ENCODE measurements around the gene TBC1D22A.

The TBC1D22A gene

DNA sequence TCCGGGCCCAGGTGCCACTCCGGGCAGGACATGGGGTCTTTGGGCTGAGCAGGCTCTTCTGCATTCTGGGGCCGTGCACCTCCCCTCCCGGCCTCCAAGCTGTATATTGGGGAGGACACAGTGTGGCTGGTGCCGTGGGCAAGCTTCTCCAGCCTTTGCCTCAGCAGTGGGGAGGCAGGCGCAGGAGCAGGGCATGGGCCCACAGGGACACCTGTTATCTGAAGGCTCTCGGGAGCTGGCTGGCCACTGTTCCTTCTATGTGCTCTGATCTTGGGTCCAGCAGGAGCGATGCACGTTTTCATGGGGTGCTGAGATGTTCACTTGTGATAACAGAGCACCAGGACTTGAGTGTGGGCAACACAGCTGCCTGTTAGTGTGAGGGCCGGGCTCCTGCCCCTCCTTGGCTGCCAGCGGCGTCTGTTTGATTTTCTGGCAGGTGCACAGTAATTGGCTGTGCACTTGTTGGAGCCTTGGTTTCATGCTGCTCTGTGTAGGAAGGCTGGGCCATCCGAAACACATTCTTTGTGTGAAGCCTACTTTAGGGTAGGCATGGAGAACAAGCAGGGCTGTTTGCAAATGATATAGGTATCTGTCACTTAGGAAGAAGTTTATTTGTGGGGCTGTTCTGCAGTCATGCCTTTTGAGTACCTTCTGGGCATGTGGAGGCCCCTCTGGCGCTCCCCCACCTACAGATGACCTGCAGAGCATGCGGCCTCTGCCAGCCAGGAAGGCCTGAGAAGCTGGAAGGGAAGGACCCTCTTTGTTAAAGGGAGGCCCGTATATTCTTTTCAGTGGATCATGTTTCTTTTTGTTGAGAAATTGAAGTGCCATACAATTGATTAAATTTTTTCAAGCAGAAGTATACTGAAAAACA is 201.5 kb downstream of the TBC1D22A start:
- no peak for DNase-seq

- DNase-seq, result no peak
These were observed 202.5 kb downstream of the TBC1D22A start for GRCh38 chr22:46964773-46965550.

- no peak for DNase-seq
These were observed 203.4 kb downstream of the TBC1D22A start for GRCh38 chr22:46965555-46966494.

GRCh38 chr22:46966495-46966845 is 204.0 kb downstream of the TBC1D22A start:
- DNase-seq, result no peak

- no peak for DNase-seq
These were observed 204.4 kb downstream of the TBC1D22A start for GRCh38 chr22:46966846-46967245.

DNA sequence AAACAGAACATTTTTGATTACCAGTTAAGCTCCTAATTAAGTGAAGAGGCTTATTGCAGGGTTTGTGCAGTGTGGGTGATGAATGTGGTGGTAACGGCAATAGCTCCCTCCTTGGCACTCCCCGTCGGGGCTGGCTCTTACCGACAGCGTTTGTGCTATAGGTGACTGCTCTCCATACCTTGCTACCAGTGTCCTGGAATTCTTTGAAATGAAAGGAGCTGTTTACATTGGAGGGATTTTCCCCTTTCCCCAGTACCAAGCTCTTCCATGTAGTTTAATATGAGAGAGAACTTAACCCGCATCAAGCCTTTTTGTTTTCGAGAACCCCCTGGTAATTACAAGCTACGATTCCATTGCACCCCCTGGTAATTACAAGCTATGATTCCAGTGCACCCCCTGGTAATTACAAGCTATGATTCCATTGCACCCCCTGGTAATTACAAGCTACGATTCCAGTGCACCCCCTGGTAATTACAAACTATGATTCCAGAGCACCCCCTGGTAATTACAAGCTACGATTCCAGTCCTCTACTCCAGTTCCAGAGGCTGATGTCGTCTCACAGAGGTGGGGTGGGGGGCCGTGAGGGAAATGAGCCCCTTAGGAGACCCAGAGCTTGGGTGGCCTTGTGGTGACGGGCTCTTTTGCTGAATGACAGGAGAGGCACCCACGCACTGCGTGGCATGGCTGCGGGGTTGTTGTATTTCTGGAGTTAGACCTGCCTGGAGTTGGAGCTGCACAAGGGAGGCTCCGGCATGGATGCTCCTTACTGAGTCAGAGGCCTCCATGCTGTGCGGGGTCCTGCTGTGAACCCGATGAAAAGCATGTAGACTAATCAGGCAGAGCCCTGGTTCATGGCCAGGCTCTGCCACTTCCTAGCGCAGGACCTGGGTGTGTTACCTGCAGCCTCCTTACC is 205.3 kb downstream of the TBC1D22A start:
- DNase-seq, result no peak

DNA sequence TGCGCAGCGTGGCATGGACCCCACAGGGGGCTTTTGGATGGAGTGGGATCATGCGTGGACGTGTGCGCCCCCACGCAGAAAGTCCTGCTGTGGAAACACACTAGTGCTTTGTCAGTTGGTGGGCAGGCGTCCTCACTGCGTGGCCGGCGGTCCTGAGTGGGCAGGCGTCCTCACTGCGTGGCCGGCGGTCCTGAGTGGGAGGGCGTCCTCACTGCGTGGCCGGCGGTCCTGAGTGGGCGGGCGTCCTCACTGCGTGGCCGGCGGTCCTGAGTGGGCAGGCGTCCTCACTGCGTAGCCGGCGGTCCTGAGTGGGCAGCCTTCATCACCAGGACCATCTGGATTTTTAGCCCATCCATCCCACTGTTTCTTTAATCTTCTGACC is 205.9 kb downstream of the TBC1D22A start:
- no peak for DNase-seq

GRCh38 chr22:46968848-46969247 is 206.4 kb downstream of the TBC1D22A start:
- DNase-seq, result no peak

- DNase-seq, result no peak
These were observed 207.0 kb downstream of the TBC1D22A start for GRCh38 chr22:46969491-46969890.

DNA sequence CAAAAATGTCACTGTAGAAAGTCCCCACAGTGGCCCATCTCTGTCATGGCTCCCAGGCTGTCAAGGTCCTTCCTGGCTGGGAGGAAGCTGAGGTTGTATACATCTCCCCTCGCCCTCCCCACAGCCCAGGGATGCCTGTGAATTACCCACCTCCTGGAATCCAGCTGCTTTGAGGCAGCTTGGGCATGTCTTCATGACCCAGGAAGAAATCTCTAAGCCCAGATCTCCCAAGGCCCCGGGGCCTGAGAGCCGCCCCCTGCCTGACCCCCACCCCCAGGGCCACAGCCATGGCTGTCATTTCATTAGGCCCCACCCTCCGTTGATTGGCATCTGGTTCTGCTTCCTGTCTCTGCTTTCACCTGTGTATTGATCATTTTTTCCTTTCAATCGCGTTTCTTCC is 207.5 kb downstream of the TBC1D22A start:
- DNase-seq, result no peak

GRCh38 chr22:46970411-46971098 is 208.1 kb downstream of the TBC1D22A start:
- no peak for DNase-seq

DNA sequence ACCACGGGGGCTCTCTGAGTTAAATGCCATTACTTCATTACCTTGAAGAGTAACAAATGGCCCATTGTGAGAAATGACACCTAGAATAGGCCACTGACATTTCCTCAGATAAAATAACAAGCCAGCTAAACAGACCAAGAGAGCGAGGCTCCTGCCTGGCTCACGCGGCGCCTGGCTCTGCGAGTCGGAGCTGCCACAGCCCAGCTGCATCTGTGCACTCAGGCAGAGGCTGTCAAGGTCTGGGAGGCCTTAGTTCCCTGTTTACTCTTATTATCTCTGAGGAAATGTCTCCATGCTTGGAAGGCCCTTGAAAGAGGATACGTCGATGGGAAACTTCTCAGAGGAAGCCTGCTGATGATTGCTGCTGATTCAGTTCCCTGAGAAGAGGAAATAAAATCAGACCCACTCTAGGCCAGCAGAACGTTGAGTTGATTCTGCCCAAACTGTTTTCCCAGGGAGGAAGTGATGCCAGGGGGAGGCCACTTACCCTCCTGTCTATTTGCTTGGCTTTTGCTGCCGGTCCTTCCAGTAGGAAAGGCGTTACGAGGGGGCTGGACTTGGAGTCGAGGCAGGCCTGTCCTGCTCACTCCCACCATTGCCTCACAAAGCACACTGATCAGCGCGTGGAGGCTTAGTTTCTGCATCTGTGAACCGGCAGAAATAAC is 208.8 kb downstream of the TBC1D22A start:
- no peak for DNase-seq

DNA sequence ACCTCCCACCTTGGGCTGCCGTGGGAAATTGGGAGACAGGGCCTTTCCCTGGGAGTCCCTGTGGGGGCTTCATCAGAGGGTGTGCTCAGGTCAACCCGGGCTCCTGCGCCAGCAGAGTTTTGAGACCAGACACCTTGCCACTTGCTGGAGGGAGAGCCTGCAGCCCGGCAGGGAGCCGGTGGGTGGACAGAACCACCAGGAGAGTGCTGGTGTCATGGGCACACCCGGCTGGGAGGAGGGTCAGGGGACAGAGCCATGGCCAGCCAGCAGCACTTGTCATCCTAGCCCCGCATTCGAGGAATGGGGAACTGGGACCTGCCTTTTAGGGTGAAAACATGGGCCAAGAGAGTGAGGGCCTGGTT is 209.3 kb downstream of the TBC1D22A start:
- no peak for DNase-seq

DNA sequence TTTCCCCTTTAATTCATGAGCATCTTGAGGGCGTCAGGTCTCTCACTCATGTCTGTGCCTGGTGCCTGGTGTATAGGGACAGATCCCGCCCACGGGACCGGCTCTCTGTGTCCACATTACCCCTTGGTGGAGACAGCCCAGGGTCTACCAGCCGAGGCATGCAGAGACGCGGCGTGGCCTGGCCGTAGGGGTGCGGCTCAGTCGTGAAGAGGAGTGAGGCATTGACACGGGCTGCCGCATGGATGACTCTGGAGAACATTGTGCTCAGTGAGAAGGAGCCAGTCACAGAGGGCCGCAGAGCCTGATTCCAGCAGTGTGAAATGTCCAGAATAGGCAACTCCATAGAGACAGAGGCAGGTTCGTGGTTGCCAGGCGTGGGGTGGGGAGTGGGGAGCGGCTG is 209.8 kb downstream of the TBC1D22A start:
- no peak for DNase-seq

DNA sequence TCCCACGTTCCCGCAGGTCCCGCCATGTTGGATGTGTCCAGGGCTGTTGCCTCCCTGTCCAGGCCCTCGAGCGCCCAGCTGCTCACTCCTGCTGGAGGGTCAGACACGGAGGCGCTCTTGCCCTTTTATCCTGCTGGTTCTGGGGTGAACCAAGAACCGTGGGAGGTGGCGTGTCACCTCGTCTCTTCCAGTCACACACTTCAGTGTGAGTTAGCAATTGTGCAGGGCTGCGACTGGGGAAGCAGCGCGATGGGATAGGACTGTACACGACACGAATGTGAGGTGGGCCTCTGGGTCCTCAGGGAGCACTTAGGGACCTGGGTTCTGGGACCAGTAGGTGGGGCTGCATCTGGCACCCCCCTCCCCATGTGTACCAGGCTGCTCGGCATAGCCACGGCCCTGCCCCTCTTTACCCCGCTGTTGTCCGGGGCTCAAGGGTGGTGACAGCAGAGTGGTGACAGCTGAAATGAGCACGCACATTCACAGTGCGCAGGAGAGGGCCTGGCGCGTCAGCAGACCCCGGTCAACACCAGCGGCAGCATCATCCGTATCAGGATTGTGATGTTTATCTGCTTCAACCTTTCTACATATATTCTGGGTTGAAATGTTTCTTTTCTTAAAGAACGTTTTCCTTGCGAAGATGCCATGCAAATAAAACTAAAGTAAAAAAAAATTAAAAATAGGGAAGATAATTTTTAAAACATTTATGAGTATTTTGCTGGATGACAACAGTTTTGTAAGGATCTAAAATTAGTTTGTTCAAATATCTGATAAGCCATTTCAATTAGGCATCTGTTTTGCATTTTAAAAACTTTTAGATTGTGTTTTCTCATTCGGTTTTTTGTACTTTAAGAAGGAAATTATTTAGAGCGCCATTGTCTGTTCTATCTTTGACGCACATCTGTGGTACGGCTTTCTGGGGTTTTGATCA is 210.7 kb downstream of the TBC1D22A start:
- DNase-seq, result no peak

DNA sequence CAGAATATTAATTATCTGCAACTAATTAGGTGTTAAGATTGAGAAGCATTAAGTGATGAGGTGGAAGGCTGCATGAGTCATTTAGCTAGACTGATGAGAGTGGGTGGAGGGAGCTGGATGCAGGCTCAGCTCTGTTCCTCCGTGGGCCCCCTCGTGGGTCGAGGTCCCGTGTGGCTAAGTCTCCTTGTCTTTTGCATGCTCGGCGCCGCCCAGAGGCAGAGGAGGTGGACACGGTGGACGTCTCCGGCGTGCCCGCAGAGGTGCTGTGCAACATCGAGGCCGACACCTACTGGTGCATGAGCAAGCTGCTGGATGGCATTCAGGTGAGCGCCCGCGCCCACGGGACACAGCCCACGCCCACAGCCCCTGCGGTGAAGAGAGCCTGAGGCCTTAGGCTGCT is 211.6 kb downstream of the TBC1D22A start:
- DNase-seq, result no peak

- no peak for DNase-seq
These were observed 212.5 kb downstream of the TBC1D22A start for GRCh38 chr22:46974631-46975585.

GRCh38 chr22:46976143-46976542 is 213.7 kb downstream of the TBC1D22A start:
- no peak for DNase-seq

- DNase-seq, result no peak
These were observed 214.1 kb downstream of the TBC1D22A start for GRCh38 chr22:46976598-46976997.

Measured in NK-92 treated with Interleukin-12 subunit alpha and Interleukin-12 subunit beta, amount 100 ng/mL, for 24 hours (cell line).